Pancreas (tissue), 10 donors: Measurements from ENCODE around the gene LRR1. TPM values are rescaled to one million over a fixed set of nuclear protein-coding genes. Genes with fewer than 3 reads are reported as not detected.

Source experiments
- ATAC-seq, 4 donors: fragments of 200-7000 bp; cut with Tn5 transposase; one replicate each; pipeline versions ENCODE4 v1.8.0 to v1.9.1; 2020; ENCODE audit warnings: mild to moderate bottlenecking in 4 of 4, moderate library complexity in 4 of 4
- DNase-seq, 6 donors: peaks; one replicate each; pipeline ENCODE4 v3.0.0-alpha.2; 2020
- FAIRE-seq: peaks from 2 replicates; lab custom pipeline; 2012; peaks lifted over from hg19 to GRCh38; lab: Jason Lieb, UNC
- H3K27ac ChIP-seq, 4 donors: fragments of 200-600 bp; sonication (generic); 1 replicate in 3 of 4; 2 replicates in 1 of 4; pipeline versions ENCODE4 v1.5.0 to v1.8.0; 2020
- H3K27me3 ChIP-seq, 4 donors: fragments of 200-600 bp; one replicate each; pipeline ENCODE4 v1.8.0; 2021
- H3K36me3 ChIP-seq, 3 donors: fragments of 200-600 bp; sonication (generic) in 1 of 3; one replicate each; pipeline versions ENCODE4 v1.5.0 to v1.8.0; 2020 to 2021
- H3K4me1 ChIP-seq, 3 donors: fragments of 200-600 bp; one replicate each; pipeline ENCODE4 v1.8.0; 2021
- H3K4me3 ChIP-seq, 4 donors: fragments of 200-600 bp; sonication (generic) in 2 of 4; one replicate each; pipeline versions ENCODE4 v1.5.0 to v1.8.0; 2020 to 2021
- H3K9me3 ChIP-seq, 4 donors: fragments of 200-600 bp; one replicate each; pipeline ENCODE4 v1.8.0; 2021
- CTCF ChIP-seq, 4 donors: fragments of 200-600 bp; sonication (generic) in 3 of 4; IDR thresholded peaks; one replicate each; pipeline versions ENCODE4 v1.5.0 to v1.8.0; 2021; ENCODE audit warnings: antibody characterized with exemption in 4 of 4
- WGBS, 2 donors: extraction: QIAGEN DNeasy Blood & Tissue Kit; methylation state at CpG; one replicate each; pipeline ENCODE4 v1.1.7; 2013; 5-methylcytosine and 5-hydroxymethylcytosine counted together
- intact Hi-C, 3 donors: fragments of 100-400 bp; cut with DNase I; formaldehyde crosslinking; loops; one replicate each; pipeline versions ENCODE4 v1.11.1 to v1.14.2; 2022
- polyA plus RNA-seq, 2 donors: library from polyadenylated mRNA; stranded (reverse); fragments of 200-250 nt; gene quantifications; one replicate each; pipeline ENCODE4 v1.2.3, GENCODE V29; 2013
- total RNA-seq, 6 donors: library from RNA; stranded (reverse); fragmentation: NEBNext Ultra II Directional in 4 of 6; extraction: Animal tissue kit (Norgen Biotek cat#: 25700) in 4 of 6; gene quantifications; one replicate each; pipeline versions ENCODE4 v1.2.1 to v1.2.4, GENCODE V29; 2021 to 2023
- donor health status: healthy with polysubstance abuse.
- donor health status: DM: no; HTN: no; CAD: no; lungs with moderate emphysema.
- donor health status: DM: no; HTN: no; CAD: no.
- donor health status: control.
- donor health status: control.
- donor health status: Bipolar disorder and iron deficiency.
- donor health status: DM: yes; HTN: yes; CAD: no.
- donor health status: DM: no; HTN: no; CAD: no.
- donor health status: DM: no; HTN: no; CAD: no.
- donor health status: DM: yes; HTN: yes; CAD: no.

Gene LRR1
- total and polyA plus RNA-seq, 8 donors: 2.5 to 7.2 (median 3.8) TPM

- H3K27me3 ChIP-seq: no peaks in the 10 kb centered on the region
- no peak overlapping the region for H3K4me3 ChIP-seq
- H3K36me3 ChIP-seq: no peaks in the 10 kb centered on the region
- H3K9me3 ChIP-seq: no peaks in the 10 kb centered on the region
- 71 to 89% methylated on average over 2 of the region's 2 CpGs for WGBS, 2 donors
- H3K27ac ChIP-seq: no peak overlapping the region
- intact Hi-C loops: no loop called here
- ATAC-seq: no peak
- no peak for DNase-seq
- TF ChIP-seq CTCF (IDR thresholded peaks at IDR 0.05): no peak
- H3K4me1 ChIP-seq: peaks cover 0 to 3% (median 0%) of the 10 kb centered on the region in 3 donors
- no peak for FAIRE-seq
Measured at GRCh38 chr14:49551569-49551968, 47.2 kb upstream of the LRR1 start.

DNA sequence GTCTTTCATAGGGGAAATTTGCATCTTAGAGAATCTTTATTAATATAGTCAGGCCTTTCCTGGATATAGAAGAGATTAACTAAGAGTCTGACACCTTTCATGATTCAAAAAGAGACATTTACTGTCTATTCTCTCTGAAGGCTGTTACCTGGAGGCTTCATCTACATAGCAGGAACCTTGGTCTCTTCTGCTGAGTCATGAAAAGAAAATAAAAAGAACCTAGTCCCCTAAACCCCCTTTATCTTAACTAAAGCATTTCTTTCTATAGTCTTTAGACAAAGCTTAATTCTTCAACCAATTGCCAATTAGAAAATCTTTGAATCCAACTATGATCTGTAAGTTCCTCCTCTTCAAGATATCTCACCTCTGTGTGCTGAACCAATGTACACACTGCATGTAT is 45.6 kb upstream of the LRR1 start:
- Histone ChIP-seq H3K36me3 (no peaks in the 10 kb centered on the region), H3K9me3 (no peaks in the 10 kb centered on the region), H3K4me3 (no peak overlapping the region), H3K27me3 (no peaks in the 10 kb centered on the region), H3K27ac (no peak overlapping the region), H3K4me1 (peaks cover 0 to 3% (median 0%) of the 10 kb centered on the region in 3 donors)
- intact Hi-C loops: no loop called here
- no peak for ATAC-seq
- no peak for FAIRE-seq
- no peak for DNase-seq
- no peak for TF ChIP-seq CTCF (IDR thresholded peaks at IDR 0.05)

DNA sequence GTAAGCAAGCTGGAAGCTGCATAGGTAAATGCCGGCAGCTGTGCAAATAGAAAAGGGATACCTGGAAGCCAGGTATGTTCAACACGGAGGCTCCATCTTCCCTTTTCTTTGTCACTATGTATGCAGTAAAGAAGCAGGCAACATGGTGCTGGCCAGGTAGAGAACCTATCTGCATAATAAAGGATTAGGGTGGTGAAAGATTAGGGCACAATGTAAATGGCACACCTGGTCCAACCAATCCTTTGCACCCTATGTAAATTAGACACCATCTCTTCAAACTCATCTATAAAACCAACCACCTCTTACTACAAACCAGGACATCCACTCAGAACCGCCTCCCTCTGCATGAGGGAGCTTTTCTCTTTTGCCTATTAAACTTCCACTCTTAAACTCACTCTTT is 44.8 kb upstream of the LRR1 start:
- no peaks in the 10 kb centered on the region for H3K36me3 ChIP-seq
- H3K27ac ChIP-seq: no peak overlapping the region
- intact Hi-C loops: no loop called here

DNA sequence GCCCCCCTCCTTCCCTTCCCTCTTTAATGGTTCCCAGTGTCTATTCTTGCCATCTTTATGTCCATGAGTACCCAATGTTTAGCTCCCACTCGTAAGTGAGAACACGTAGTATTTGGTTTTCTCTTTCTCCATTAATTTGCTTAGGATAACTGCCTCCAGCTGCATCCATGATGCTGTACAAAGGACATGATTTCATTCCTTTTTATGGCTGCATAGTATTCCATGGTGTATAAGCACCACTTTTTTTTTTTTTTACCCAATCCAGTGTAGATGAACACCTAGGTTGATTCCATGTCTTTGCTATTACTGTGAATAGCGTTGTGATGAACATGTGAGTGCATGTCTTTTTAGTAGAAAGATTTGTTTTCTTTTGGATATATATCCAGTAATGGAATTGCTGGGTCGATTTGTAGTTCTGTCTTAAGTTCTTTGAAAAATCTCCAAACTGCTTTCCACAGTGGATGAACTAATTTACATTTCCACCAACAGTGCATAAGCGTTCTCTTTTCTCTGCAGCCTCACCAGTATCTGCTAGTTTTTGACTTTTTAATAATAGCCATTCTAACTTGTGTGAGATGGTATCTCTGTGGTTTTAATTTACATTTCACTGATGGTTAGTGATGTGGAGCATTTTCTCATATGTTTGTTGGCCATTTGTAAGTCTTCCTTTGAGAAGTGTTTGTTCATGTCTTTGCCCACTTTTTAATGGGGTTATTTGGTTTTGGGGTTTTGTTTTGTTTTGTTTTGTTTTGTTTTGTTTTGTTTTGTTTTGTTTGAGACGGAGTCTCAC is 38.6 kb upstream of the LRR1 start:
- Histone ChIP-seq H3K27me3 (no peaks in the 10 kb centered on the region), H3K9me3 (no peaks in the 10 kb centered on the region), H3K36me3 (no peaks in the 10 kb centered on the region), H3K4me3 (no peak overlapping the region), H3K27ac (no peak overlapping the region), H3K4me1 (no peaks in the 10 kb centered on the region)
- intact Hi-C loops: no loop called here
- TF ChIP-seq CTCF (IDR thresholded peaks at IDR 0.05): no peak
- DNase-seq: no peak
- no peak for FAIRE-seq
- ATAC-seq: no peak
- 85 to 88% methylated on average over 6 of the region's 6 CpGs for WGBS, 2 donors

More for the DNA sequence above, 44.8 kb upstream of the LRR1 start:
- Histone ChIP-seq H3K4me1 (peaks cover 0 to 3% (median 0%) of the 10 kb centered on the region in 3 donors), H3K27me3 (no peaks in the 10 kb centered on the region), H3K4me3 (no peak overlapping the region), H3K9me3 (no peaks in the 10 kb centered on the region)
- TF ChIP-seq CTCF (IDR thresholded peaks at IDR 0.05): no peak
- no peak for ATAC-seq
- 46 to 48% methylated on average over 3 of the region's 3 CpGs for WGBS, 2 donors
- no peak for FAIRE-seq
- no peak for DNase-seq

DNA sequence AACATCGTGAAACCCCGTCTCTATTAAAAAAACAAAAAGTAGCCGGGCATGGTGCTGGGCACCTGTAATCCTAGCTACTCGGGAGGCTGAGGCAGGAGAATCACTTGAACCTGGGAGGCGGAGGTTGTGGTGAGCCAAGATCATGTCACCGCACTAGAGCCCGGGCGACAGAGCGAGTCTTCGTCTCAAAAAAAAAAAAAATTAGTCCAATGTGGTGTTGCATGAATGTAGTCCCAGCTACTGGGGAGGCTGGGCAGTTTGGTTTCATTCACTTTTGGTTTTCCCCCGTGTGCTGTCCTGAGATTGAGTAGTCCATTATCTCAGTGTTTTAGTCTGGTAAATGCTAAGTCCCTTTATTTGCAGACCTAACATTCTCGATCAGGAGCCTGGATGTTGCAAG is 32.0 kb upstream of the LRR1 start:
- no peak overlapping the region for H3K4me3 ChIP-seq
- intact Hi-C loops: no loop called here
- 86% methylated on average over 12 of the region's 12 CpGs for WGBS, 2 donors
- FAIRE-seq: no peak
- no peaks in the 10 kb centered on the region for H3K4me1 ChIP-seq
- H3K27ac ChIP-seq: no peak overlapping the region
- H3K9me3 ChIP-seq: no peaks in the 10 kb centered on the region
- TF ChIP-seq CTCF (IDR thresholded peaks at IDR 0.05): no peak
- no peaks in the 10 kb centered on the region for H3K36me3 ChIP-seq
- DNase-seq: no peak
- H3K27me3 ChIP-seq: no peaks in the 10 kb centered on the region
- ATAC-seq: no peak
